Spleen (tissue), 3 donors: Measurements from ENCODE around the gene SPC25.

Source experiments
- POLR2A ChIP-seq, 3 donors: fragments of 450-650 bp; IDR thresholded peaks; one replicate each; pipeline ENCODE4 v1.5.1; 2017; ENCODE audit warnings: antibody characterized with exemption in 3 of 3, mild to moderate bottlenecking in 1 of 3
- POLR2AphosphoS5 ChIP-seq, 3 donors: sonication (generic); formaldehyde crosslinking; IDR thresholded peaks; one replicate each; pipeline ENCODE4 v1.5.1; 2017; ENCODE audit warnings: antibody characterized with exemption in 3 of 3

DNA sequence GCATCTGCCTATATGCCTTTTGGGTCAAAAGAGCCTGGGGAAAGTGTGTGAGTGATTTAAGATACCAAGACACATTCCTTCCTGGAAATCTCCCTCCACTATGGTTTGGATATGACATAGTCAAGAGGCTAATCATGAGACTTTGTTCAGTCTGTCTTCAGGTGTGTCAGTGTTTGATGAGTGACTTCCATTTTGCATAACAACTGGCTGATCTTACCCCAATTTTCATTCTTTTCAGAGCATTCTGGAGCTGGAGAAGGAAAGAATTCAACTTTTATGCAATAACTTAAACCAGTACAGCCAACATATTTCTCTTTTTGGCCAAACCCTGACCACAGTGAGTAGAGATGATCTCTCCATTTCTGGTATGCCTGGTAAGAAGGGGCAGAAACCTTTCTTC, 39.4 kb downstream of the SPC25 start:
- no peak for TF ChIP-seq POLR2A (IDR thresholded peaks at IDR 0.05)
- TF ChIP-seq POLR2AphosphoS5 (IDR thresholded peaks at IDR 0.05), result no peak
